ENCODE measurements around the gene S100Z.

GRCh38 chr5:76820526-76820890, 29.3 kb upstream of the S100Z start:
- no peak for TF ChIP-seq POLR2A (IDR thresholded peaks at IDR 0.05)
- TF ChIP-seq CTCF (IDR thresholded peaks at IDR 0.05): no peak
